ENCODE results near the gene ARHGAP26.

GRCh38 chr5:143205386-143205785 lies 435.2 kb downstream of the ARHGAP26 start:
- no peak for TF ChIP-seq POLR2A (IDR thresholded peaks at IDR 0.05)
- TF ChIP-seq CTCF (IDR thresholded peaks at IDR 0.05): no peak
- TF ChIP-seq POLR2AphosphoS5 (IDR thresholded peaks at IDR 0.05): no peak
- TF ChIP-seq EP300 (IDR thresholded peaks at IDR 0.05): no peak

Data from sigmoid colon (tissue), 4 donors.